GM21360 (cell line): ENCODE measurements around the gene GLCCI1.
"Not testable (repeated sequence)": the region's sequence is repeated elsewhere in the genome, so short reads cannot be mapped to it uniquely, and the experiment has no call there.

ENCODE experiments used
- ATAC-seq: cut with Tn5 transposase; IDR thresholded peaks from one replicate; pipeline ENCODE4 v1.9.1; 2021; ENCODE audit warnings: mild to moderate bottlenecking, moderate library complexity; ENCODE audit not compliant: unreplicated experiment

The GLCCI1 gene

DNA sequence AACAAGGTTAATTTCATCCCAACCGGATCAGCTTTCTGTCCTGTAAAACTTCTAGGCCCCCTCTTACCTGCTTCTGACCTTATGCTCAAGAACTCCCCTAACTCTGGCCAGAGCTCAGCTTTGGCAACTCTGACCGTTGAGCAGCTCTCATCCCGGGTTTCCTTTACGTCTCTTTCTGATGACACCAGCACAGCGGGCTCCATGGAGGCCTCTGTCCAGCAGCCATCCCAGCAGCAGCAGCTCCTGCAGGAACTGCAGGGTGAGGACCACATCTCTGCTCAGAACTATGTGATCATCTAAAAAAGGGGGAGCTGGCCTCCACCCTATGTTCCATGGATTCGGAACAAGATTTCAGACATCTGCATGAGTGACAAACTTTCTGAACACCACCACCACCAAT is 117.6 kb downstream of the GLCCI1 start:
- ATAC-seq, result no peak

DNA sequence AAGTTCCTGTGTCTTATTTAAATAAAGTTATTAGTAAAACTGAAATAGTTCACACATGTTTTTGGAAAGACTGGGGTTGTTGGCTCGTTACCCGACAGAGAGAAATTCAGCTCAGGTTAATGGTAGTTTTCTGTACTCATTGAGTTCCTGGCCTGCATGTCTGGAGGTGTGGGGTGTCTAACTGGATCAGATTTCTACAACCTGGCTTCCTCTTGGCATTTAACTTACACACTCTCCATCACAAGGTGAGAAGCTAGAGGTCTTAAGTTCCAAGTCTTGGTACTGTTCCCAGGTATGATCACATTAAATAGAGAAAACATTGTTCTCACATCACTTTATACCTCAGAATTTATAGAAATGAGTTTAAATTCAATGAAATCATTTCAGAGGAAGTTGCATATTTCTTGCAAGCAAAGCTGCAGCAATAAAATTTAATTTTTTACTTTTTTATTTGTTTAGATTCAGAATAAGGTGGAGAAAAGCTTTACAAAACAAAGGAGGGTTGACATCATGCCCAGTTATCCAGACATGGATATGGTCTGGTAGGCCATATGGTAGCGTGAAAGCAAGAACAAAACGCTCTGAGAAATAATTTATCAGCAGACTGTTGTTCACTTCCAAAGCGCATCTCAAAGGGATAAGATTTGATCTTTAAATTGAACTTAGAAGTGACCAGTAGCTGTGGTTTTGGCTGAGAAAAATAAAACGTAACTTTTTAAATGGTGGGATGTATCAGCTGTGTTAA is 120.6 kb downstream of the GLCCI1 start:
- ATAC-seq, result no peak

DNA sequence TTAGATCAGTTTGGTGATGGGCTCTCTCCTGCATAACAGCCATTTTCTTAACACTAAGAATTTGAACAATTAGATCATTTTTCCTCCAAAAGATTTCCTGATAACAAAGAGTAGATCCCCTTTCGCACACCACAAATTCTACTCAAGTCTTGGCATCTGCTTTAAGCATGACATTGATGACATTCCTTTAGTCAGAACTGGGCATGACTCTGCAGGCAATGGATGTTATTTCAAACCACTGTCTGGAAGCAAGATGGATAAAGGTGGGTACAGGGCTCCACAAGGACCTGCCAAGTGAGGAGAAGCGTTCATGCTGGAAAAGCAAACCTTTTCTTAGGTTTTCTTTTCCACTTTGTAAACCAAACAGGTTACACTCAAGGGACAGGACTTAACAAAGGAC is 123.5 kb downstream of the GLCCI1 start:
- ATAC-seq, result no peak

DNA sequence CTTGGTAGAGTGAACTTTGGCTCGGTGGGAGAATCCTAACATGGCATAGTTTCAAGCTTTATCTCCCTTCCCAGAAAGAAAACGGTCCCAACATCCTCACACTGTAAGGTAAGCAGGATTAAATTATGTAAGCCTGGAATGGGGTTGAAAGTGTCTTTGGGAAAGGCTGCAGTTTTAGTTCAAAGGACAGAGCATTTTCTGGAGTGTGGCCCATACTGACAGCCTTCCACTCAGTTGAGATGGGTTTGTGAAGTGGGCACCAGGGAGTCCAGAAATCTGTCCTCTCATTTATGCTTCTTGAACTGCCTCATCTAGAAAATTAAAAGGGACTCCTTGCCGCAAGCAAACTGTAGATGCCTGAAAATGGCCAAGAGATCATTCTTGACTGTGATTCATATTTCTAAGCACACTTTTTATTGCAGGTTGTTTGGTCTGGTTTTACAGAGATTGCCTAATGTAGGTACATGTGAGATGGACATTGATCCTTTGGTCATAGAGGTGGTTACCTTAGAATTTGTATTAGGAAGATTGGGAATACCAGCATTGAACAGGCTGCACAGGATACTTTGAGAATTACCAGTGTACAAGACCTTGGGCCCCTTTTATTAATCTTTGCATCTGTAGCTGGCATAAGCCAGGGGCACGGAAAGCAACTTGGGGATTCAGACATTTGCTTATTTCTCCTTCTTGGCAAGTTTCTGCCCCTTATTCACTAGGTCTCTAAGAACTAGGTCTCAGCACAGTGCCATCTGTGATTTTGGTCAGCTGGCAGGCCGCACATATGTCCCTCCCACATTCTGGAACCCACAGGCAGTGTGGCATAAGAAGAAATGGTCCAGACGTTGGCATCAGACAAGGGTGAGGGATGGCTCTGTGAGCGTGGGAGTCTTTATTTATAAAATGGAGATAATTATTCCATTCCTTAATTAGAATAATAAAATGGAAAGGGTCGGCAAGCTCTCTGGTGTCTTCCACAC is 125.9 kb downstream of the GLCCI1 start:
- no peak for ATAC-seq

DNA sequence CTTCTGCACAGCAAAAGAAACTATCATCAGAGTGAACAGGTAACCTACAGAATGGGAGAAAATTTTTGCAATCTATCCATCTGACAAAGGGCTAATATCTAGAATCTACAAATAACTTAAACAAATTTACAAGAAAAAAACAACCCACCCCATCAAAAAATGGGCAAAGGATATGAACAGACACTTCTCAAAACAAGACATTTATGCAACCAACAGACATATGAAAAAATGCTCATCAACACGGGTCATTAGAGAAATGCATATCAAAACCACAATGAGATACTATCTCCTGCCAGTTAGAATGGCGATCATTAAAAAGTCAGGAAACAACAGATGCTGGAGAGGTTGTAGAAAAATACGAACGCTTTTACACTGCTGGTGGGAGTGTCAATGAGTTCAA is 132.7 kb downstream of the GLCCI1 start:
- not testable (repeated sequence) for ATAC-seq

DNA sequence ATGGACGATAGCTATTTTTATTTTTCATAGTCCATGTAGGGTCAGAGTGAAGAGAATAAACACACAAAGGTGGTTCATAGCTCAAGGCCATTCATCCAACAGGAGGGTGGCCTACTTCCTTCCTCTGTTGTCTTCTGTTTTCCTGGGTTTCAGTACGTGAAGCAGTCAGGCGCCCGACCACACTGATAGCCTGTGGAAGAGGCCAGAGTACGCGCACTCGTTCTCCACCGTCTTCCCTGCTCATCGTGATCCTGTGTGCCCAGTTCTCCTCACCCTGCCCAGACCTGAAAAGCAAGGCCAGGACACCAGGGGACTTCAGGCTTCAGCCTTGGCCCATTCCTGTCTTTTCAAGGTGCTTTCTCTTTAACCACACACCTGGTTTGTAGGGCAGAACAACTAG is 134.7 kb downstream of the GLCCI1 start:
- no peak for ATAC-seq

DNA sequence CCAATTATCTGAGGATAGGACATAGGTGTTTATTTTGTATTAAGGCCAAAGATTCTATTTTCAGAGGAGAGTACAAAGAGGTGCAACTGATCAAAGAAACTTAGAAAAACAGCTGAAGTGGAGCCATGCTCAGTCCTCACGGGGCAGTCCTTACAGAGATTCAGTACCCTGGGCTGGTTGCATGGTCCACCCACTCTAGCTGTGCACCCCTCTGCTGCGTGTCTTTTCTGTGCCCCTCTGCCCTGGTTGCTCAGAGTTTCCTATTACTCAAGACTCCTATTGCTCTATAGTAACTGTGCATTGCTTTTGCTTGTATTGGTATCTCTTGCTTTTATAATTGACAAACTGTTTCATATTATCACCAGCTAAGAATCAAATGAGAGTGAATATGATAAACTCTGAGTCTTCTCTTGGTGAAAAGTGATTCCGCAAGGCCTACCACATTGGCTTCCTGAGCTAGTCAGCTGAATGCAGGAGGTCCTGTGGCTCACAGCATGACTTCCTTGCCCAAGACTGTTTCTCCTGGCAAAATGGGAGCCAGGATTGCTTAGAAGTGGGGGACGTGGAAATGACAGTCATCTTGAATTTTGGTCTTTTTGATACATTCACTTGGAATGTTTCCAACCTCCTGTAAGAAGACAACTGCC is 137.0 kb downstream of the GLCCI1 start:
- no peak for ATAC-seq

DNA sequence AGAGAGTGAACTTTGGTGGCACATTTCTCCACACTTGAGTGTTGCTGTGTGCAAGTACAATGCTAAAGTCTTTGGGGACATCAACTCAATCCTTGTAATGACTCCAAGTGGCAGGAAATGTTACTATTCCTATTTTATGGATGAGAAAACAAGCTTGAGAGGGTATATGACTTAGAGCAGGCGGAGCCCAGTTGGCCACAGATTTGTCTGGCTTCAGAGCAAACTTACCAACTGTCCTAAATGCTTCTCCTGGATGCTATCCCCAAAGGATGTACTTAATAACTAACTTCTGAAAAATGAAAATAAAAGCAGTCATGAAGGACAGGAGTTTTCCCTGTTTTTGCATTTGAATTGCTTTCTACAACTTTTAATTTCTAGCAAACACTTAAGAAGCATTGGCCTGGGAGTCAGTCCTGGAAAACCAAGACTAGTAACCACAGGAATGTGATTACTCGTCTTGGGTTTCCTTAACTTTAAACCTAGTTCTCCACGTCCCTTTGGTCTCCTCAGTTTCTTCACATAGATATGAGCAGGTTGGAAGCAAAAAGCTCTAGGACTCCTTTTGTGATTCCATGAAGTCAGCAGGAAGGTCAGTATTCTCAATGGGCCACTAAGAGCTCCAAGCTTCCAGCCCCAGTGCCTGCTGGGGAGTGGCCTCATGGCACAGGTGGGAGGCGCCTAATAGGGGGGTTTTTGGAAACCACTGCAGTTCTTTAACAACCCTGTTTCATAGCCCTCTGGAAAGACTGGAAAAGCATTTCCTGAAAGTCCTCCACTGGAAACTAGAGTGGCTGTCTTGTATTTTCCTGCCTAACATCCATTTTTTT is 140.8 kb downstream of the GLCCI1 start:
- no peak for ATAC-seq

DNA sequence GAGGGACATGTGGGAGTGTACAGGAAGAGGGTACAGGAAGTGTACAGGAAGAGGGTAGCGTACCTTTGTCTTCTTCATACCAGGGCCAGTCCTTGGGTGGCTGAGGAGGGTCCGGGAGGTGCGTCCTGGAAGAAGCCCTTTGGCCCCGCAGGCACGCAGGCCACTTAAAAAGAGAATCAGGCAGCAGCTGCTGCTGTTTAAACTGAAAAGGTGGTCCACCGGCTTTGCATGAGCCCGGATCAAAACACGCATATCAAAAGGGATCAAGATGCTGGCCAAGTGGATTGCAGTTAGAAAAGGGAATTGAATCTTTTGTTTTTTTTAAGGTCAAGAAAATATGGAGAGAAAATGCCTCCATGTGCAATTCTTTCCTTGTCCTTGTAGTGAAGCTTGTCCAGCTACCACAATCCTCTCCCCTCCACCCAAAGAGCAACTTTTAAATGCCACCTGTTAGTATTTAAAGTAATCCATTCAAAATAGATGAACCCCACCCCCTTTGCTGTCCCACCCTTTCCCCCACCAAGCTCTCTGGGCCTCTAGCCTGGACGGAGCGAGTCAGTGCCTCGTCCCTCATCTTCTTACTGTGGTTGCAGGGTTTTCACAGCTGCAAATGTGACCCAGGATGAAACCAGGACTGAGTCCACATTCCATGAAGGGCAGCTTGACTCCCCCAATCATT is 142.8 kb downstream of the GLCCI1 start:
- no peak for ATAC-seq

DNA sequence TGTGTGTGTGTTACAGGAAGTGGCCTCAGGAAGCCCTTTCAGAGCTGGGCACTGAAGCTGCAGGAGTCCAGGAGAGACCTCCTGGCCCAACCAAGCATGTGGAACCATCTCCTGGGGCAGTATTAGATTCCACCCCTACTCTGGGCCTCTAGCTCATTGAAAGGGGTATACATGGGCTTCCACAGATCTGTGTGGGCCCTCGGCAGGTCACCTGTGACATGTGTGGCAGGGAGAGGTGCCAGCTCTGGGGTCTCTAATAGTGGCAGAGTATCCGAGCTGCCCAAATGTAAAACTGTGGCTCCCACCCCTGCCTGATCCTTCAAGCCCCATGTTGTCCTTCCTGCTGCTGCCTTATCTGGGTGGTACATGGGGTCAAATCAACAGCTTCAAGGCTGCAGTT is 144.1 kb downstream of the GLCCI1 start:
- ATAC-seq, result no peak

DNA sequence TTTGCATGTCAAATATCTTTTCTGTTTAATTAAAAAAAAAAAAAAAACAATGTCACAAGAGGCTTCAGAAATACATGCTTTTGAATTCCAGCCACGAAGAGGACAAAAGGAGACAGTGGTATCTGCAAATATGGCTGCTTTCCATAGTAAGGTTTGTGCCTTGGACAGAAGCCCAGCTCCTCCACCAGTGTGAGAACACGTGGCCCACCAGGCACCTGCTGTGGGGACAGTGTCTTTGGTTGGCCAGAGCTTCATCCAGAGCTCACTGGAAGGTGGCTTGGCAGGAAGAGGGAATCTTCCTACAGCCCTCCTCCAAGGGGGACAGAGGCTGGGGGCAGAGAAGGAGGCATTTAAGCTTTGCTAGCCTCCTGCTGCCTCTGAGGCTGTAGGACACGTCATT is 144.6 kb downstream of the GLCCI1 start:
- ATAC-seq, result no peak

DNA sequence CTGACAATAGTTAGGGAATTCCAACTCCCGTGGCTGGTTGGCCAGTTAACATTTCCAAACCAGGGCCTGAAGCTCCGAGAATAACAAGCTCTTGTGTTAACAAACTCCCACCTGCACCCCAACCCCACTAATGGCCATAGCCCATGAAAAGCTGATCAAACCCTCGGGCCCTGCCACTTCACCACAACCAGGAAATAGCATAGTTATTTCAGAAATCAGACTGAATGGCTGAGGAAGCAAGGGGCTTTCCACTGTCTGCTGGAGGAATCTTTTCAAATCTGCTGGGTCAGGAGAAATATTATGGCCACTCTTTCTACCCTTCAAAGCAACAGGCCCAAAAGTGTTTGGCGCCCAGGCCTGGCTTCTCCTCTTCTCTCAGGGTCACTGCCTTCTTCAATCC is 145.6 kb downstream of the GLCCI1 start:
- peak; percentile 38 for ATAC-seq

DNA sequence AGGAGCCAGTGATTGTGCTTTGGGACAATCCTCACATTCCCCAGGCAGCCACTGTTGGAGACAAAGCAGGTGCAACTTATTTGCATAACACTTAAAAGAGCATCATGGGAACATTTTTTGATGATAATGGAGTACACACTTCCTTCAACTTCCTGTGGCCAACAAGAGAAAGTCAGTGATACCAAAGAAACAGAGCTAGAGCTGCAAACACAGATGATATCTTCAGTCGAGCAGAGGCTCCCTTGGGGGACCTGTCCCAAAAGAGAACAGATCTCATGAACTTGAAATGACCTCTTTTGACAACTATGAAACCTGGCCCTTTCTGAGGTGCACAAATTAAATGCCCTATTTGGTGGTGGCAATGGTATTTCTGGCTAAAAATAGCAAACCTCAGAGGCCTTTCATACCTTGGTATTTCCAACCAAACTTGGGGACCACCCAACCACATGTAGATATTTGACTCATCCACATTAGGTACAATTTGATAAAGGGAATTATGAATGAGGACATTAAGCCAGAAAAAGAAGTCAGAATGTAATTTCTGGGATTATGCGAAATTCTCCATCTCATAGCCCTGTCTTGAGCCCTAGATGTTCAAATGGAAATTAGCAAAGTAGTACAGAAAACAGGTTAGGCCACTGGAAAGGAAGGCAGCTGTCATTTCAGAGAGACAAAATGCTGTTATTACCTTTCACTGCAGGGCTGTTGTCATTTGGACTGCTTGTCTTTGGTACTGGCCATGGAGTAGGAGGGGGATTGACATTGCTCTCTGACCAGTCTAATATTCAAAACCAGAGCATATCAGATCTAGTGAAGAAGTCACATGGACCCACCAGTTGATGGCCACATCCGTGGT is 147.2 kb downstream of the GLCCI1 start:
- peak; percentile 88 for ATAC-seq

DNA sequence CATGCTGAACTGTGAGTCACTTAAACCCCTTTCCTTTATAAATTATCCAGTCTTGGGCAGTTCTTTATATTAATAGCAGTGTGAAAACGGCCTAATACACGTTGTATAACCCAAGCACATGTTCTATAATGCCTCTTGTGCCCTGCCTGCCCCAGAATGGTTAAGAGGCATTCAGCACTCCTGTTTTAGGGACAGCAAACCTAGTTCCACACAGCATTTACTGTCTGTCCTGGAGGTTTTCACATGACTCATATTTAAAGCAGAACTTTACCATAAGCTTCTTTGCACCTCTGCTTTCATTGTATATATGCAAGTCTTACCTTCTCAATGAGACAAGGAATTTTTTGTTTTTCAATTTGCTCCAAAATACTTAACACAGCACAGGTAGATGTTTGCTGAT is 148.6 kb downstream of the GLCCI1 start:
- ATAC-seq, result no peak

DNA sequence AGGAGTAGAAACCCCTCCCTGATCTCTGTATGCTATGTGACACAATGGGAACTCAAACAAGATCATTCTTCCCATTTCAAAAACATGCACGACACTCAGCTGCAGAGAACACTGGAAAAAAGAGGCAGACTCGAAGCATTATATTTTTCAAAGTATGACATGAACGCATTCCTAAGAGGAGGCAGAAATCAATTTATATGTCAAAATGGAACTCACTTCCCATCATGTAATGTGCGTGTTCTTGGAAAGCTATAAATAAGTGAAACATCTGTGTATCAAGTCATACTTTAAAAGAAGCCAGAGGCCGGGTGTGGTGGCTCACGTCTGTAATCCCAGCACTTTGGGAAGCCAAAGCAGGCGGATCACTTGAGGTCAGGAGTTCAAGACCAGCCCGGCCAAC is 150.7 kb downstream of the GLCCI1 start:
- ATAC-seq, result no peak

DNA sequence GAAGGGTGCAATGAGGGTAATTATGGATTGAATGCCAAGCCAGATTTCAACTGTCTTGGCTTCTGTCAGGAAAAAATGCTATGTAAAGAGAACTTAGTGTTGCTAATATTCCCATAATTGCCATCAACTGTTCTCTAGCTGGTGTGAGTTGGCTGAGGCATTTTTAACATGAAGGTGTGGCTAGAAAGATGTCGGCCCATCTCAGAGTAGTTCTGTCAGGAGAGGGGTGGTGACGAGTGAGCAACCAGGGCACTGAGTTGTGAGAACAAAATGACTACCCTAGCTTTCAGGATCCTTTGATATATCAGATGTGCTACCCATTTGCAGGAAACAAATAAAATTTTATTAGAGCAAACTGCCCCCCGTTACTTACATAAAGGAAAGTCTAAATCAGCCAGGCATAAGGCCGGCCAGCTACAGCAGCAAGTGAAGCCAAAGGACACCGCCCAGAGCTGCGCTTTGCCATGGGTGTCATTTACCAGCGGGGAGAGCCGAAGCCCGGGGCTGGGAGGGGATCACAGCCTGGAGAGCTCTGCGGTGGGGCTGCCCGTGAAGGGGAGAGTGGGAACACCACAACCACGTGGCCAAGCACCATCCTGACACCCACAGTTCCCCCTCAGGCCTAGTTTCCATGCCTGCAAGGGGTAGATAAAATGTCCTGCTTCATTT is 151.9 kb downstream of the GLCCI1 start:
- no peak for ATAC-seq

DNA sequence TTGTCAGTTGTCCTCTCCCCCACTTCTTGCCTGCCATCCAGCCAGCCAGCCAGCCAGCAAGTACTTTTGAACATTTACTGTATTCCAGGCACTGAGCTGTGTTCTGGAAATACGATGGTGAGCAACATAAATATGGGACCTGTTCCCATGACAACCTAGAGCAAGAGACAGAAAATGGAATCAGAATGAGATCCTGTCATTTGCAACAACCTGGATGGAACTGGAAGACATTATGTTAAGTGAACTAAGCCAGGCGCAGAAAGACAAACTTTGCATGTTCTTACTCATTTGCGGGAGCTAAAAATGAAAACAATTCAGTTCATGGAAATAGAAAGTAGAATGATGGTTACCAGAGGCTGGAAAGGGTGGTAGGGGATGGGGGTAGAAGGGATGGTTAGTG is 152.6 kb downstream of the GLCCI1 start:
- ATAC-seq, result no peak

DNA sequence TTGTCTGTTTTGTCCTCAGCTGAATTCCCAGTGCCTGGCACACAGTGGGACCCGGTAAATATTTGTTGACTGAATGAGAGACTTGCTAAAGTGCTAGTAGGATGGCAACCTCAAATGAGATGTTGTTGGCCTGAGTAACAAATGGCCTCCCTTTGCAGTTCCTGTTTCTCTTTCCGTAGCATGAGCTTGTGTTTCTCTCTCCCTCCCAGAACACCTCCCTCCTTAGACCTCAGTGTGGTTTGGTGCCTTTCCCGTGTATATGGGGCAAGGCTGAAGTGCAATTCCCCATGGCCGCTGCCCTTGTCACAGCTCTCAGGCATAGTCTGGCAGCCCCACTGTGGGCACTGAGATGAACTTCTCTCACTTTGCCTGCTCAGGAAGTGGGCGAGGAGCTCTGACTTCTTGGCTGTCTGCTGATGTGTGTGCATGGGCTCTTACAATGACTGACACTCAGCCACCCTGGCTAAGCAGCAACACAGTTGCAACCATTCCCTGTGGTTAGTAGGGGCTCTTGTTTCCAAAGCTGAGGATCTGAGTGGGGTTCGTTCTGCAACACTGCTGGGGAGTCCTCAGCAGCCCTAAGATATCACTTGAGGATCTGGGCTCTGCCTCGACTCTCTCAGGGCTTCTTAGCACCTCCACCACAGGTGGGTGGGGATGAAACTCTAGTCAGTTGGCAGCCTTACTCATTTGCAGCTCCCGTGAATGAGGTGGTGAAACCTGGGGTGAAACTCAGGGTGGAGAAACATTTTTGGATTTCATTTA is 157.3 kb downstream of the GLCCI1 start:
- peak; percentile 66 for ATAC-seq
